BJ (cell line): ENCODE data around the gene YPEL3. TPM values are rescaled to one million over a fixed set of nuclear protein-coding genes. Genes with fewer than 3 reads are reported as not detected.

Experiments
- CTCF ChIA-PET: fragments of 350-600 bp; formaldehyde crosslinking; extraction: SDS; loops from one replicate; lab custom pipeline; 2021; ENCODE audit warnings: antibody characterized with exemption, inconsistent platforms; lab: Yijun Ruan, JAX
- POLR2A ChIA-PET: fragments of 300-600 bp; sonication (Branson Sonifier 250); formaldehyde crosslinking; extraction: SDS; loops from one replicate; lab custom pipeline; 2021; ENCODE audit warnings: antibody characterized with exemption; lab: Charles Lee
- DNase-seq: peaks from one replicate; pipeline ENCODE4 v3.0.0-alpha.2; 2011; ENCODE audit warnings: low read depth
- H3K27me3 ChIP-seq: 2 replicates; pipeline ENCODE4 v1.6.0; 2011; ENCODE audit warnings: low read length; ENCODE audit not compliant: control insufficient read depth, insufficient read depth
- H3K36me3 ChIP-seq: 2 replicates; pipeline ENCODE4 v1.5.1; 2011; ENCODE audit warnings: low read length; ENCODE audit not compliant: control insufficient read depth, insufficient read depth
- H3K4me3 ChIP-seq: 2 replicates; pipeline ENCODE4 v1.5.1; 2011; ENCODE audit warnings: low read depth, mild to moderate bottlenecking, control low read depth, low read length
- CTCF ChIP-seq: IDR thresholded peaks from 2 replicates; pipeline ENCODE4 v1.5.1; 2011; ENCODE audit warnings: low read depth, mild to moderate bottlenecking, control low read depth, inconsistent platforms, low read length, moderate library complexity; ENCODE audit not compliant: insufficient read depth
- polyA minus RNA-seq: library from RNA; depleted of rRNA, polyadenylated mRNA; stranded (reverse); fragments of >200 nt; gene quantifications from 2 replicates; pipeline ENCODE4 v1.2.3, GENCODE V29; 2011; rRNA and poly(A)+ RNA removed
- polyA plus RNA-seq: library from polyadenylated mRNA; depleted of rRNA; stranded (reverse); fragments of >200 nt; gene quantifications from 2 replicates; pipeline ENCODE4 v1.2.3, GENCODE V29; 2011; rRNA removed

Gene YPEL3
- polyA plus RNA-seq (34.6 and 49.1 TPM in 2 replicates), polyA minus RNA-seq (11.3 and 13.7 TPM in 2 replicates)

GRCh38 chr16:30096105-30096861, at the start of gene YPEL3:
Gene YPEL3, minus strand, starts transcription at chr16:30096213. Its CDS starts 731 bp downstream, at chr16:30095482.
- peak within 1 kb of the TSS; percentile 88 for H3K4me3 ChIP-seq
- POLR2A ChIA-PET, result interaction anchor here (0.6 kb wide), 2 partner anchors 11 to 44 kb away, joined by 3 read pairs; a partner anchor contains a TSS
- TF ChIP-seq CTCF, result no peak
- no peaks in the 10 kb centered on the region for H3K27me3 ChIP-seq
- peak; percentile 54 for DNase-seq
- CTCF ChIA-PET, result interaction anchor here (0.8 to 1.2 kb wide), 4 partner anchors 14 to 313 kb away, joined by 3 to 5 read pairs (median 3); no protein-coding TSS in a partner anchor
- peaks cover 15% of the 10 kb centered on the region for H3K36me3 ChIP-seq

GRCh38 chr16:30145657-30146056, 49.6 kb upstream of the YPEL3 start:
- CTCF ChIA-PET, result no interaction called here
- POLR2A ChIA-PET, result no interaction called here
- Histone ChIP-seq H3K36me3 (no peaks in the 10 kb centered on the region), H3K4me3 (no peak overlapping the region), H3K27me3 (no peaks in the 10 kb centered on the region)
- no peak for DNase-seq
- TF ChIP-seq CTCF, result no peak

GRCh38 chr16:30144917-30145316, 48.9 kb upstream of the YPEL3 start:
- POLR2A ChIA-PET, result no interaction called here

GRCh38 chr16:30144017-30144416, 48.0 kb upstream of the YPEL3 start:
- TF ChIP-seq CTCF, result no peak
- no peak for DNase-seq
- ChIA-PET CTCF (no interaction called here), POLR2A (no interaction called here)
- no peaks in the 10 kb centered on the region for H3K36me3 ChIP-seq
- H3K27me3 ChIP-seq, result no peaks in the 10 kb centered on the region
- H3K4me3 ChIP-seq, result no peak overlapping the region

More at GRCh38 chr16:30144917-30145316, 48.9 kb upstream of the YPEL3 start:
- no peaks in the 10 kb centered on the region for H3K27me3 ChIP-seq
- H3K4me3 ChIP-seq, result no peak overlapping the region
- no peak for TF ChIP-seq CTCF
- no peaks in the 10 kb centered on the region for H3K36me3 ChIP-seq
- no peak for DNase-seq
- CTCF ChIA-PET, result no interaction called here

GRCh38 chr16:30143347-30143702, 47.3 kb upstream of the YPEL3 start:
- DNase-seq, result no peak
- Histone ChIP-seq H3K36me3 (no peaks in the 10 kb centered on the region), H3K4me3 (no peak overlapping the region), H3K27me3 (no peaks in the 10 kb centered on the region)
- CTCF ChIA-PET, result interaction anchor here (1.3 kb wide), 1 partner anchor 268 kb away, joined by 3 read pairs; no protein-coding TSS in a partner anchor
- POLR2A ChIA-PET, result no interaction called here
- TF ChIP-seq CTCF, result no peak
